ENCODE results near the gene RSPO1. TPM values are rescaled to one million over a fixed set of nuclear protein-coding genes. Genes with fewer than 3 reads are reported as not detected.
"Not testable (repeated sequence)": the region's sequence is repeated elsewhere in the genome, so short reads cannot be mapped to it uniquely, and the experiment has no call there.

Gene RSPO1
- total and polyA plus RNA-seq, 7 experiments from 2014 or later = not detected

GRCh38 chr1:37584544-37584943, 50.1 kb downstream of the RSPO1 start:
- POLR2A ChIA-PET = not testable (repeated sequence)

GRCh38 chr1:37575692-37576091, 59.0 kb downstream of the RSPO1 start:
- H3K27me3 Mint-ChIP-seq = no peaks in the 10 kb centered on the region
- peak overlapping the region in 1 of 10 donors; percentile 51 for H3K4me3 Mint-ChIP-seq
- peaks cover 38 to 64% (median 45%) of the 10 kb centered on the region in 5 donors for H3K36me3 Mint-ChIP-seq
- Histone ChIP-seq H3K9me3 (ENCODE audit: control insufficient read depth in 2 of 3, low read length in 3 of 3) (no peaks in the 10 kb centered on the region), H3K4me1 (ENCODE audit: control insufficient read depth in 2 of 2, insufficient read depth in 2 of 2, low read length in 2 of 2) (no peaks in the 10 kb centered on the region), H3K27me3 (ENCODE audit: control insufficient read depth in 2 of 2, insufficient read depth in 2 of 2, low read length in 2 of 2) (no peaks in the 10 kb centered on the region), H3K4me3 (ENCODE audit: low read length) (no peak overlapping the region), H3K36me3 (ENCODE audit: control insufficient read depth in 2 of 3, insufficient read depth in 3 of 3, low read length in 3 of 3) (peaks cover 35 to 90% (median 37%) of the 10 kb centered on the region in 3 experiments), H3K27ac (ENCODE audit: low read depth, low read length) (no peak overlapping the region)
- ChIA-PET CTCF (interaction anchor here (1.8 kb wide), 1 partner anchor 106 kb away, joined by 4 read pairs; no protein-coding TSS in a partner anchor), POLR2A (interaction anchor here (0.6 kb wide), 1 partner anchor 16 kb away, joined by 3 read pairs; no protein-coding TSS in a partner anchor)
- DNase-seq (no peak), ATAC-seq (no peak)
- H3K4me1 Mint-ChIP-seq = peaks cover 0 to 53% (median 0%) of the 10 kb centered on the region in 7 donors
- peak overlapping the region in 1 of 9 donors; percentile 74 for H3K27ac Mint-ChIP-seq
- H3K9me3 Mint-ChIP-seq = no peaks in the 10 kb centered on the region
- intact Hi-C loops (cut with micrococcal nuclease) = no loop called here

More at GRCh38 chr1:37584544-37584943, 50.1 kb downstream of the RSPO1 start:
- peaks cover 23 to 82% (median 25%) of the 10 kb centered on the region in 3 experiments for H3K36me3 ChIP-seq (ENCODE audit: control insufficient read depth in 2 of 3, insufficient read depth in 3 of 3, low read length in 3 of 3)
- H3K27me3 Mint-ChIP-seq; DNase-seq; H3K27ac ChIP-seq (ENCODE audit: low read depth, low read length); H3K4me1 ChIP-seq (ENCODE audit: control insufficient read depth in 2 of 2, insufficient read depth in 2 of 2, low read length in 2 of 2); H3K9me3 ChIP-seq (ENCODE audit: control insufficient read depth in 2 of 3, low read length in 3 of 3); H3K4me3 ChIP-seq (ENCODE audit: low read length); H3K27me3 ChIP-seq (ENCODE audit: control insufficient read depth in 2 of 2, insufficient read depth in 2 of 2, low read length in 2 of 2); H3K4me3 Mint-ChIP-seq; H3K9me3 Mint-ChIP-seq; intact Hi-C loops (cut with micrococcal nuclease); ATAC-seq; H3K4me1 Mint-ChIP-seq; CTCF ChIA-PET: not testable (repeated sequence)
- H3K27ac Mint-ChIP-seq = peak overlapping the region in 2 of 9 donors; percentile 15 to 25
- H3K36me3 Mint-ChIP-seq = peaks cover 9 to 52% (median 32%) of the 10 kb centered on the region in 5 donors

- intact Hi-C loops (cut with micrococcal nuclease) = no loop called here
- Mint-ChIP-seq H3K9me3 (no peaks in the 10 kb centered on the region), H3K27ac (peak overlapping the region in 1 of 9 donors; percentile 74), H3K4me1 (peaks cover 0 to 56% (median 0%) of the 10 kb centered on the region in 7 donors), H3K27me3 (no peaks in the 10 kb centered on the region), H3K4me3 (peak overlapping the region in 1 of 10 donors; percentile 51), H3K36me3 (peaks cover 32 to 65% (median 44%) of the 10 kb centered on the region in 5 donors)
- H3K9me3 ChIP-seq (ENCODE audit: control insufficient read depth in 2 of 3, low read length in 3 of 3) = no peaks in the 10 kb centered on the region
- no peak overlapping the region for H3K27ac ChIP-seq (ENCODE audit: low read depth, low read length)
- ChIA-PET CTCF (interaction anchor here (1.8 kb wide), 1 partner anchor 107 kb away, joined by 4 read pairs; no protein-coding TSS in a partner anchor), POLR2A (no interaction called here)
- no peak for DNase-seq
- no peaks in the 10 kb centered on the region for H3K27me3 ChIP-seq (ENCODE audit: control insufficient read depth in 2 of 2, insufficient read depth in 2 of 2, low read length in 2 of 2)
- no peaks in the 10 kb centered on the region for H3K4me1 ChIP-seq (ENCODE audit: control insufficient read depth in 2 of 2, insufficient read depth in 2 of 2, low read length in 2 of 2)
- no peak overlapping the region for H3K4me3 ChIP-seq (ENCODE audit: low read length)
- ATAC-seq = no peak
- H3K36me3 ChIP-seq (ENCODE audit: control insufficient read depth in 2 of 3, insufficient read depth in 3 of 3, low read length in 3 of 3) = peaks cover 32 to 86% (median 37%) of the 10 kb centered on the region in 3 experiments
These were observed 59.7 kb downstream of the RSPO1 start for GRCh38 chr1:37574834-37575480.

GRCh38 chr1:37570528-37571334, 64.0 kb downstream of the RSPO1 start:
- Histone ChIP-seq H3K4me1 (ENCODE audit: control insufficient read depth in 2 of 2, insufficient read depth in 2 of 2, low read length in 2 of 2) (no peaks in the 10 kb centered on the region), H3K9me3 (ENCODE audit: control insufficient read depth in 2 of 3, low read length in 3 of 3) (no peaks in the 10 kb centered on the region), H3K36me3 (ENCODE audit: control insufficient read depth in 2 of 3, insufficient read depth in 3 of 3, low read length in 3 of 3) (peaks cover 39 to 95% (median 48%) of the 10 kb centered on the region in 3 experiments), H3K4me3 (ENCODE audit: low read length) (no peak overlapping the region), H3K27me3 (ENCODE audit: control insufficient read depth in 2 of 2, insufficient read depth in 2 of 2, low read length in 2 of 2) (no peaks in the 10 kb centered on the region), H3K27ac (ENCODE audit: low read depth, low read length) (no peak overlapping the region)
- Mint-ChIP-seq H3K27me3 (no peaks in the 10 kb centered on the region), H3K4me1 (peaks cover 0 to 48% (median 0%) of the 10 kb centered on the region in 7 donors), H3K36me3 (peaks cover 41 to 68% (median 44%) of the 10 kb centered on the region in 5 donors), H3K4me3 (peak overlapping the region in 1 of 10 donors; percentile 70), H3K9me3 (no peaks in the 10 kb centered on the region), H3K27ac (peak overlapping the region in 1 of 9 donors; percentile 78)
- intact Hi-C loops (cut with micrococcal nuclease) = no loop called here
- CTCF ChIA-PET = no interaction called here
- DNase-seq = no peak
- POLR2A ChIA-PET = no interaction called here
- no peak for ATAC-seq

GRCh38 chr1:37567023-37567422, 67.7 kb downstream of the RSPO1 start:
- H3K4me3 Mint-ChIP-seq = no peak overlapping the region
- H3K36me3 ChIP-seq (ENCODE audit: control insufficient read depth in 2 of 3, insufficient read depth in 3 of 3, low read length in 3 of 3) = peaks cover 14 to 72% (median 36%) of the 10 kb centered on the region in 3 experiments
- no peak overlapping the region for H3K27ac Mint-ChIP-seq
- H3K27ac ChIP-seq (ENCODE audit: low read depth, low read length) = no peak overlapping the region
- H3K9me3 ChIP-seq (ENCODE audit: control insufficient read depth in 2 of 3, low read length in 3 of 3) = no peaks in the 10 kb centered on the region
- H3K4me3 ChIP-seq (ENCODE audit: low read length) = no peak overlapping the region
- H3K27me3 ChIP-seq (ENCODE audit: control insufficient read depth in 2 of 2, insufficient read depth in 2 of 2, low read length in 2 of 2) = no peaks in the 10 kb centered on the region
- H3K9me3 Mint-ChIP-seq = no peaks in the 10 kb centered on the region
- peaks cover 24 to 54% (median 30%) of the 10 kb centered on the region in 5 donors for H3K36me3 Mint-ChIP-seq
- ATAC-seq = no peak
- POLR2A ChIA-PET = interaction anchor here (1.3 kb wide), 1 partner anchor 52 kb away, joined by 3 read pairs; the partner anchor contains the start of gene MEAF6
- H3K4me1 Mint-ChIP-seq = peaks cover 0 to 23% (median 0%) of the 10 kb centered on the region in 7 donors
- intact Hi-C loops (cut with micrococcal nuclease) = no loop called here
- CTCF ChIA-PET = interaction anchor here (0.6 kb wide), 1 partner anchor 36 kb away, joined by 3 read pairs; no protein-coding TSS in a partner anchor
- H3K27me3 Mint-ChIP-seq = no peaks in the 10 kb centered on the region
- no peaks in the 10 kb centered on the region for H3K4me1 ChIP-seq (ENCODE audit: control insufficient read depth in 2 of 2, insufficient read depth in 2 of 2, low read length in 2 of 2)
- DNase-seq = no peak

- peak overlapping the region in 1 of 9 donors; percentile 12 for H3K27ac Mint-ChIP-seq
- DNase-seq (no peak), ATAC-seq (no peak)
- no peak overlapping the region for H3K4me3 Mint-ChIP-seq
- H3K27me3 ChIP-seq (ENCODE audit: control insufficient read depth in 2 of 2, insufficient read depth in 2 of 2, low read length in 2 of 2) = no peaks in the 10 kb centered on the region
- H3K36me3 Mint-ChIP-seq = peaks cover 18 to 40% (median 20%) of the 10 kb centered on the region in 5 donors
- H3K4me3 ChIP-seq (ENCODE audit: low read length) = no peak overlapping the region
- intact Hi-C loops (cut with micrococcal nuclease) = no loop called here
- H3K9me3 Mint-ChIP-seq = no peaks in the 10 kb centered on the region
- H3K36me3 ChIP-seq (ENCODE audit: control insufficient read depth in 2 of 3, insufficient read depth in 3 of 3, low read length in 3 of 3) = peaks cover 14 to 55% (median 29%) of the 10 kb centered on the region in 3 experiments
- ChIA-PET POLR2A (no interaction called here), CTCF (interaction anchor here (0.9 kb wide), 1 partner anchor 39 kb away, joined by 4 read pairs; no protein-coding TSS in a partner anchor)
- no peaks in the 10 kb centered on the region for H3K27me3 Mint-ChIP-seq
- no peaks in the 10 kb centered on the region for H3K9me3 ChIP-seq (ENCODE audit: control insufficient read depth in 2 of 3, low read length in 3 of 3)
- no peaks in the 10 kb centered on the region for H3K4me1 ChIP-seq (ENCODE audit: control insufficient read depth in 2 of 2, insufficient read depth in 2 of 2, low read length in 2 of 2)
- H3K4me1 Mint-ChIP-seq = peaks cover 0 to 8% (median 0%) of the 10 kb centered on the region in 7 donors
- no peak overlapping the region for H3K27ac ChIP-seq (ENCODE audit: low read depth, low read length)
These were observed 69.8 kb downstream of the RSPO1 start for GRCh38 chr1:37564892-37565291.

Measured in naive thymus-derived CD4-positive, alpha-beta T cell (primary cell).